ENCODE measurements around the gene PARP12. TPM values are rescaled to one million over a fixed set of nuclear protein-coding genes. Genes with fewer than 3 reads are reported as not detected.
A peak's percentile ranks its signal among the peaks of the same experiment; 100 is the strongest.

PARP12 gene
- total RNA-seq, 1 donor from 2014 or later: 31.5 TPM

DNA sequence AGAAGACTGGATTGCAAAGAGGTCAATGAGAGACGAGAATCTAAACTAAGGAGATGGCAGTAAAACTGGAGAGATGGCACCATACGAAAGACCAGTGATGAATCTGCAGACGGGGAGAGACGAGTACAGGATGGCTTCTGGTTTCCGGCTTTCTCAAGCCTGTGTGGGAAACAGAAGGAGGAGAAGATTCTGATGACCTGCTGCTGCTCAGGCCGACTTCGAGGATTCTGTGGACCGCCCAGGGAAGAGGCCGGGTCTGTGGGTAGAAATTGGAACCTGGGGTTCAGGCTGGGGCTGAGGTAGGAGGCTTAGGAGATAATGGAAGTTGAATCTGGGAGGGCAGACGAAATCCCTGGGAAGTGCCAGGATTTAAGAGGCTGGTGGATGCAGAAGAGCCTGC, 48.6 kb downstream of the PARP12 start:
- no peak for DNase-seq

DNA sequence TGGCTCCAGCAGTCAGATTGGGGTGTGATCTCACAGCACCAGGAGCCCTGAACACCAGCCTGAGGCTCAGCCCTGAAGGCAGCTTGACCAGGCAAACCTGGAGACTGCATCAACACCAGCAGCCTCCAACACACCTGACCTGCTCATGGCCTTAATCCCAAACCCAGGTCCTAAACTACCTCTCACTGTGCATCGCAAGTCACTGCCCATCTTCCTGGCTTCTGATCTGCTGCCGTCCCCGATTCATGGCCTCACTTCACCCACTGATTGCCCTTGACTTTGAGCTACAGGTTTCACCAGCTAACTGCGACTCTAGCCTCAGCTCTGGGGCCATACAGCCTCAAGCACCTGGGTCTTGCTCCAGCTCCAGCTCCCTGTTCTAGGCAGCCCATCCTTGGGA, 49.1 kb downstream of the PARP12 start:
- no peak for DNase-seq

DNA sequence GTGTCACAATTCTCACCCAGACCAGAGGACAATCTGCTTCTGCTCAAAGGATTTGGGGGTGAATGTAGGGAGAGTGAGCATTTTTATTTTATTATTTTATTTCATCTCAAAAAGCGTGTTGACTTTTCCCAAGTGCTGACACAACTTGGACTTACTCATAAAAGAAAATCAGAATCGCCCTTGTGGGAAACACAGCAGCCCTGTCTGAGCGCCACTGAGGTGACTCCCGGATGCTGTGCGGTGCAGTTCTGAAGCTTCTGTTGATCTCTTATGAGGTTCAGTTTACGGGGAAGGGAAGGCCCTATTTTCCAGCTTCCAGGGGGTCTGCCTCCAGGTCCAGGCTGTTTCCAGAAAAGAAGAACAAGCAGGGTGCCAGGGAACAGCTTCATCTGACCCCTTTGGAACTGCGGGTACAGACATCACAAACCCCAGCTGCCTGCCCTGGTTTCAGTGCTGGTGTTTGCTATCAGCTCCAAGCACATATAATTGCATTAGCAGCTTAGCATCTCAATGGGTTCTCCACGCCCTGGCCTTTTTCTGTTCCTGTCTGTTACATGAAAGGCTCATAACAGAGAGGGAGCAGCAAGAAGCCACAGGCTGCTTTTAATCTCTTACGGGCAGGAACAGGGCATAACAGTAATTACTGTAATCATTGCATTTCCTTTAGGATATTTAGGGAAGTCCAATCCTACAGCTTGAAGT, 52.4 kb downstream of the PARP12 start:
- no peak for DNase-seq

DNA sequence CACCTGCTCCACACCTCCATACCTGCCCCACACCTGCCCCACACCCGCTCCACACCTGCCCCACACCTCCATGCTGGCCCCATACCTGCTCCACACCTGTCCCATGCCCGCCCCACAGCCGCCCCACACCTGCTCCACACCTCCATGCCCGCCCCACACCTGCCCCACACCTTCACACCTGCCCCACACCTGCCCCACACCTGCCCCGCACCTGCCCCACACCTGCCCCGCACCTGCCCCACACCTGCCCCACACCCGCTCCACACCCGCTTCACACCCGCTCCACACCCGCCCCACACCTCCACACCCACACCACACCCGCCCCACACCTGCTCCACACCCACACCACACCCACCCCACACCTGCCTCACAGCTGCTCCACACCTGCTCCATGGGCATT, 53.0 kb downstream of the PARP12 start:
- no peak for DNase-seq

DNA sequence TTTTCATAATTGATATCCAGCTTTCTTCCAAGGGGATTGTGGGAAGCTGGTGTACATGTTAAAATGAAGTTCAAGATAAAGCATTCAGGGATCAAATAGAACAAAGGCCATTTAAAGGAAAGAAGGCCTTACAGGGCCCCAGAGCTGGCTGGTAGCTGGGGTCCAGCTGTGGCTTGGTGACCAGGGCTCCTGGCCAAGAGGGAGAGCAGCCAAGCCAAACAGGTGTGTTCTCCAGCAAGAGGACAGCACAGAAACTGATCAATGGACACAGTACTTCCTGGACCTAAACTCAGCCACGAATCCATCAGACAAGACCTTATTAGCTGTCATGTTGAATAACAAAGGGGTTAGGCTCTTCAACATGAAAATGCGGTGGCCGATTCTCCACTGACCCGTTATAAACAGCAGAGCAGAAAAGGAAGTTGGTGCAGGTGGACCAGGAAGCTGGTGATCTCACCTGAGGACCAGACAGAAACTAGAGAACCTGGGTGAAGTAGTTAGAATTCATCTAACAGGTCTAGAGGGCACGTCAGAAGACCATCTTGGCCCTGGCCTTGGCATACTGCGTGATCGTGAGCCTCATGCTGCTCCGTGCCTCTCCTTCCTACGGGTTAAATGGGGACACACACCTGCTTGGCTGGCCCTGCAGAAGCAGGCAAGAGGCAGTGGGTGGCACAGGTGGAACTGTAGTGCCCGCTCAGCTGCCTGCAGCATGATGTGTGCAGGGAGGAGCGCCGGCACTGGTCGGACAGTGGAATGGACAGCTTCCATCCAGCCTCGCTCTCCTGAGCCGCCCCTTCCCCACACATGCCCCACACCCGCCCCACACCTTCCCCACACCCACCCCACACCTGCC, 53.8 kb downstream of the PARP12 start:
- no peak for DNase-seq

DNA sequence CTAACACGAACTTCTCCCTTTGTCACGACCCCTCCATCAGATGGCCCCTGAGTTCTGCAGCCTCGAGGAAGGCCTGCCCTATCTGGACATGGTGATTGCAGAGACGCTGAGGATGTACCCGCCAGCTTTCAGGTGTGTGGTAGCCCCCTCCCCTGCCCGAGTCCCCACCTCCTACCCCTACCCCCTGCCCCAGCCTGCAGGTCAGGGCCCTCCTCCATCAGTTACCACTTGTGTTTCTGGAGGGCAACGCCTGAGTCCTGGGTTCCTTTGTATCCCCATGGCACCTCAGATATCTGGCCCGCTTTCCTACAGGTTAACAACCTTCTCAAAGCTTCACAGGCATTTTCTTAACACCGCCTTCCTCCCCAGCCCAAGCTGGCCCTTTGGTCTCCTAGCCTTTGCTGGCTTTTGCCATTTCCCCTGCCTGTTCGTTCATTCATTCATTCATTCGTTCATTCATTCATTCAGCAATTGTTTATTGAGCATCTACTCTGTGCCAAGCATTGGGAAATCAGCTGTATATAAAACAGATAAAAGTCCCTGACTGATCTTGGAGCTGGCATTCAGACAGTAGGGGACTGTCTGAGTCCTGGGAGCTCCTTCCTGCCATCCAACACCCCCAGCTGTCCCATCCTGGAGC, 55.6 kb downstream of the PARP12 start:
- DNase-seq: no peak

DNA sequence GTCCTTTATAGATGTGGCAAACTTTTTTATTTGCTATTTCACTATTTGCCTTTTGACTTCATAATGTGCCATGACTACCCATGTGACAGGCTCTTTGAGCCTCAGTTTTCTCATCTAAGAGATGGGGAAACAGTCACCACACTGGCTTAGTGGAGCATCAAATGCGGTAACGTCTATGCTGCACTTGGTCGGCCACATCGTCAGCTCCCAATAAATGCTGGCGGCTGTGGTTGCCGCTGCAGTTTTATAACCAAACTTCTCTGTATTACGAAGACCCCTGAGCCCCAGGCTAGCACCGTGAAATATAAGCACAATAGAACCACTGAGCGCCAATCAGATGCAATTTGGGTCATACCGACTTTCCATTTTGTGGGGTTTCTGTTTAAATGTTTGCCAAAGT, 56.2 kb downstream of the PARP12 start:
- DNase-seq: no peak

DNA sequence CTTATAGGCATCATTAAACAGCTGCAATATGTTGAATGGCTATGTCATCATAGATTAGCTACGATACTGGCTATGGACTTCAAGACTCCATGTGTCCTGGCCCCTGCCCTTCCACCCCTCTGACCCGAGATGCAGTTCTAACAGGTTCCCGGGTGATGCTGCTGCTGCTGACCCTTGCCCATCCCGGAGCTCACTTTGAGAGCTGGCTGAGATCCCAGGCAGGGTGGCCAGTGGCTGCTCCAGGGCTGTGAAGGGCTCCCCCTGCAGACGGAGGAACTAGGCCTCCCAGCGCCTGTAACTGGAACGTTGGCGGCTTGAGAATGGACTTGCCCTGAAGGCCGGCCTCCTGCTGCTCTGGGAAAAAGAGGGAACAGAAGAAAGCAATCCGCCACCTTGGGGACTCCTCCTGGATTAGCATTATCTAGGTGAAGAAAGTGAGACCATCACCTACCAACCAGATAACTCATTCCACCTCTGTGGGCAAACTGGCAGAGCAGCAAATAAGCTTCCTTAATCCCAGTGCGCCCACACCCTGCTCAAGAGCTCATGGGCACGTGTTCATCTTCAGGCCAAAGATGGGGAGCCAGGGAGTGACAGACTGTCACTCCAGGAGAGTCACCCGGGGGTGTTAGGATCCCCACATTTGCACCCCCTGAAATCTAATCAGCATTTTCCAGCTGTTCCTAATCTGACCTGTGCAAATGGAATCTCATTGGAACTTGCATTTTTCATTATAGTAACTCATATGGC, 56.8 kb downstream of the PARP12 start:
- no peak for DNase-seq

DNA sequence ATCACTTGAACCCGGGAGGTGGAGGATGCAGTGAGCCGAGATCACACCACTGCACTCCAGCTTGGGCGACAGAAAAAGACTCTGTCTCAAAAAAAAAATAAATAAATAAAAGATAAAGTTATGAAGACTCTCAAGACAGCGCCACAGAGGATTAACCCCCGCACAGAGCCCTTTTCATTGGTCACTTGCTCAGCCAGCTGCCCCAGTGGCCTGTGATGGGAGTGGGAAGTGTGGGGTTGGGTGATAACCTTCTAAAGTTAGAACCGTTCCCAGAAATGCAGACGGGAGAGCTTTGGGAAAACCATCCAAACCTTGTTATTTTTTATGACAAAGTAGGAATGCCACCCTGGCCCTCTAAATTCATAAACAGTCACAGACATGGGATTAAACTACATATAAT, 57.4 kb downstream of the PARP12 start:
- no peak for DNase-seq

DNA sequence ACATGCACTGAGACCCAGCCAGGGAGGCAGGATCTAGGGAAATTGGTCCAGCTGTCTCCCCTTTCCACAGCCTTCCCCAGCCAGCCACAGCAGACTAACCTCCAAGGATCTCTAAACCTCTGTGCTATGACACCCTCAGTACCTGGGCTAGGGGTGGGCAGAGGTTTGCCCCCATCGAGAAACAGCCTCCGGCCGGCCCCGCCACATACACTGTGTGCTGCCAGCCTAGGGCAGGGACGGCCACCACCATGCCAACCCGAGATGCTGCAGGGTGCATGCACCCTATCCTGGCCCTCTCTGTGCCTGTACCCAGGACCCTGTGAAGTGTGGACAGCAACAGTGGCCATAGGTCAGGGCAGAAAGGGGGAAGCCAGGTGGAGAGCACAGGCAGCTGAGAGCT, 58.1 kb downstream of the PARP12 start:
- no peak for DNase-seq

DNA sequence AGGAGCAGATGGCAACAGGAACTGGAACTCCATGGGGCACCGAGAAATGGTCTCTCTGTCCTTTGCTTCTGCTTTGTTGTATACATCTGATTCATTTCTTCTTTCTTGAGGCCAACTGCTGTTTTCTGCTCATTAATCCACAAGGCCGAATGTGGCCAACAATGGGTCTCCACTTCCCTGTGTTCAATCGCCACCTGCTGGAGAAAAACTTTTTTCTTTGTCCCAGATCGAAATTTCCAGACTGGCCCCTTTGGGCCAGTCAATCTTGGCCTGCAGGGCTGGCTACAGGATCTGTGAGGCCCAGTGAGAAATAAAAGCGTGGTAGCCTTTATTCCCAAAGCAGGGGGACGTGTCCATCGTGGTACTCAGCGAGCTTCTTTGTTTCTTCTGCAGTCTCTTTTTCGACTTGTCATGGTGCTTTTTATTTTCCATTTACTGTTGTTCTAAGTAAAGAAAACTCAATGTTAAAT, 58.8 kb downstream of the PARP12 start:
- DNase-seq: peak; percentile 44

DNA sequence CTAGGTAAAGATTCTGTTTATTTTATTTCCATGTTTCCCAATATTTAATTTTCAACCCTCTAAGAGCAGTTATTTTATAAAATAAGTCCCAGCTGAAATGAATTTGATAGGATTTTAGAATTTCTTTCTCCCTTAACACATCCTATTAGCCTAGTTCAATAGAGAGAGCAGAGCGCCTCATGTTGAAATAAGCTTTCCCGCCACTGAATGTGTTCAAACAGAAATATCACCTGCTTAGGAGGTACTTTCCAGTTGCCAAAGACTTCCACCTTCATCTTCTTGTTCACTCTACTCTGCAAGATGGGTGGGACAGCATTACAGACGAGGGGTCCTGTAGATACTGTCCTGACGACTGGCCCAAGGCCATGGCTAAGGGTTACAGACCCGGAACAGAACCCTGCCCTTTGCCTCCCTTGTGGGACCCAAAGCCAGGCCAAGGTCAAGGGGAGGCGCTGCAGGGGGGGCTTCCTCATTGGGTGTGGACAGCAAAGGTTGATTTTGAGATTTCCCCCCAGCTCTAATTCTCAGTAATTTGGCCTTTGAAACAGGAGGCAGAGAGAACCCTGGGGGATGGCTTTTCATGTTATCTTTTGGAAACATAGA, 62.0 kb downstream of the PARP12 start:
- DNase-seq: no peak

DNA sequence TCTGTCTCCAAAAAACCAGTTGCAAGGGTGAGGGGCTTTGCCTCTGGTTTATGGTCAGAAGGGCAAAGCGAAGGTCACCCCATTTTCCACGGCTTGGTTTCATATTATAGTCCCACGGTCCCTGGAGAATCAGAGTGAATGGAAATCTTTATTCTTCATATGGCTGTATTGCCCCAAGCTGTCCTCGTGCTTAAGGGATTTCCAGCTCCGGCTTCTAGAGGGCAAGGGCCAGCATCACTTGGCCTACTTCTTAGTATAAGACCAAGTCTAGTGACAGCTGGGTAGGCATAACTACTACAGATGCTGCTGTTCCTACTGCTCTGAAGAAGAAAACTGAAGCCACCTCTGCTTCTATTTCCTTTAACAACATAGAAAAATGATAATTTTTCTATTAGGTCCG, 63.2 kb downstream of the PARP12 start:
- no peak for DNase-seq

DNA sequence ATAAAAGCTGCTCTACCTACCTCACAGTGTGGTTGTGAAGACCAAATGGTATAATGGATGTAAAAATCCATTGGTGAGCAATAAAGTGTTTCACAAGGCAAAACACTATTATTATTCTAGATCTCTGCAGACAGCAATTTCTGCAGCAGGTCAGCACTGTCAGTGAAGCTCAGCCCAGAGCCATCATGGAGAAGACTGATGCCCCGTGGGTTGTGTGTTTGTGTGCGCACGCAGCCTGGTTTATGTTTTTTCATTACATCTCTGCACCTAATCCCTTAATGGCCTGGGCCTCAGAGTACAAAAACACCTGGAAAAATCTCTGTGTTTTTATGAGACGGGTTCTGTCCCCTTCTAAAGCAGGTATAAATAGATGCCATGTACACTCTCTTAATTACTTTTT, 64.2 kb downstream of the PARP12 start:
- no peak for DNase-seq

DNA sequence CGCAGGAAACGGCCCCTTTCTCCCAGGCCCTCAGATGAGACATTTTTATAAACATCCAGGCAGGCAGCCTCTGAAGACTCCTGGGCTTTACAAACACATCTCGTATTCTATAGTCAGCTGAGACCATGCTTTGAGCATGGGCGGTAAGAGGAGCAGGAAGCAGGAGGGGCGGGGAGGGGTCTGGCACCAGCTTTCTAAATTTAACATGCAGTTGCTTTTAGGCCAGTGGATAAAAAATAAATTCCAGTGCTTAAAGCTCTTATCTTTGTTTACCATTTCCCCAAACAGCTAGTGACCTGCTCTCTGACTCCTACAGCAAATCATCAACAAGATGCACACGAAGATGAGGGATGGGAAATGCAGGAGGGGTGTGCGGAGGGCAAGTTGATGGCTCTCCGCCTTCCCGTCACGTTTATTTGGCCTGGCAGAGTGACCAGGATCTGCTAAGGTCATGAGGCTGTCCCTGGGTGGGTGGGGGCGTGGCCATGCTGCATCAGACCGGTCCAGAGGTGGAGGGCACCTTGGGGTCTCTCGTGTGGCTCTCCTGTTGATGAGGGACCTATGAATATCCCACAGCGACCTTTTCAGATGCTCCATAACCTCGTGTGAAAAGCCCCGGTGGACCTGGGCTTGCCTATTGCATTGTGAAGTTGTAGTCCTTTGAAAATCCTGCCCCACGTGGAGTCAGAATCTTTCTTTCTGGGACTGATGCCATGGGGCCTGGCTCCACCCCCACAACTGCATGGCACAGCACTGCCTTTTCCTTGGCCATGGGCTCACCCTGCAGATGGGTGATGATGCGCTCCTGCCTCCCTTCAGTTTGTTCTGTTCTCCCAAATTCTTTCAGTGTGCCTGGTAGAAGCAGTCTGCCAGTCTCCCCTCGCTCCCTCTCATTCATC, 67.5 kb downstream of the PARP12 start:
- DNase-seq: peak; percentile 48

DNA sequence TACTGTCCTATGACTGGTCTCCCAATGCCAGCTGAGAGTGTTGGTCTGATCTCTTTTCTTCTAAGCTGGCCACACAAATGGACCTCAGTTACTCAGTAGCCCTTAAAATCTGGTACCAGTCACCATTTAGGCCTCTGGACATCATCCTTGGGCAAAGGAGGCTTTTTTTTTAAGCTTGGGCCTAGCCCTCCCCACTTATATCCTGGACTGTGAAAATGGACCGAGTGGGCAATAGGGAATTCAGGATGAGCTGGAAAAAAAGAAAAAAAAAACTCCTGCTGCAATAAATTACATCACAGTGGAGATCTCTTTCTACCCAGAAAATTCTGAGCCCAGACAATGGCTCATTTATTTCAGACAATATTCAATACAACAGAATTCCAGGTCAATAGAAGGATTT, 68.4 kb downstream of the PARP12 start:
- DNase-seq: no peak

DNA sequence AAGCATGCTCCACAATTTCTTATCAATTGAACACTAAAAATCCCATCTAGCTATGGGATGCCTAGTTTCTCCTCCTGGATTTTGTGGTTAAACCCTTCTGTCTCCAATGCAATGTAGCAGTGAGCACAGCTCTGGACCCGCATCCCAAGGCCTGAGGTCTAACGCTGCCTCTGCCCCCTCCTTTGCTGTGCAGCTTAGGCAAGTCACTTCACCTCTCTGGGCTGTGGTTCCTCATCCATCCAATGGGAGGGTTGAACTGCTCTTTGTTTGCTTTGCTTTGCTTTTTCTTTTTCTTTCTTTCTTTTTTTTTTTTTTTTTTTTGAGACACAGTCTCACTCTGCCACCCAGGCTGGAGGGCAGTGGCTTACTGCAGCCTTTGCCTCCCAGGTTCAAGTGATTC, 69.2 kb downstream of the PARP12 start:
- DNase-seq: no peak

DNA sequence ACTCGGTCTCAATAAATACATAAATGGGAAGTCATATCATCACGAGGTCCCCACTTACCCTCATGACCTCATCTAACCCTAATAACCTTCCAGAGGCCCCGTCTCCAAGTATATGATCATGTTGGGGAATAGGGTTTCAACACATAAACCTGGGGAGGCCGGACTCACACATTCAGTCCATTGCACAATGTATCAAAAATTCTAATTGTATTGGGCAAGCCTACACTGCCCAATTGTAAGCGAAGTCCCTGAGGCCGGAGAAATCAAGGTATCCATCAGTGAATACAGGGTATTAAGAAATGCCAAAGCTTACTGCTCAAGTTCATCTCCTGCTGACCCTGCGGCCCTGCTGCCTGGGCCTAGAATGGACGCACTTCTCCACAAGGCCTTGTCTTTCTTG, 69.6 kb downstream of the PARP12 start:
- DNase-seq: no peak

DNA sequence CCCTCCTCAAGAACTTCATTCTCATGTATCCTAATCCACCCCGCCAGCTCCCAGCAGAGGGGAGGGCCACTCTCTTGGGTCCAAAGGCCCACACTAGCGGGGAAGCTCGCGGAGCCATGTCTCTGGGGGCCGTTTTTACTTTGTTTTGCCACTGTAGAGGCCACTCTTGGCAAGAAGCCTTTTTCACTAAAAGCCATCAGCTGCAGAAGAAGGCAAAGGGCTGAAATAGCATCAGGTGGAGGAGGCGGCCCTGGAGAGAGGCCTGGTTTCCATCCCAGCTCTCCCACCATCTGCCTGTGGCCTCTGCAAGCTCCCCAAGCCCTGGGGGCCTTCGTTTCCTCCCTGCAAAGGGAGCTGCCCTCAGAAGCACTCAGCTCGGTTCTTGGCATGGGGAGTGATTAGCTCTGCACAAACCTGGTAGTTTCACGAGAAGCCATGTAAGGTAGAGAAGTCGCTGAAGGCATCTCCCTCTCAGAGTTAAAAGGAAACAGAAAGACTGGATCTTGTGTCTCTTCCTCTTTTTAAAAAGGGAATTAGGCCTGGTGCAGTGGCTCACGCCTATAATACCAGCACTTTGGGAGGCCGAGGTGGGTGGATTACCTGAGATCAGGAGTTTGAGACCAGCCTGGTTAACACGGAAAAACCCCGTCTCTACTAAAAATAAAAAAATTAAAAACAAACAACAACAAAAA, 70.3 kb downstream of the PARP12 start:
- no peak for DNase-seq

DNA sequence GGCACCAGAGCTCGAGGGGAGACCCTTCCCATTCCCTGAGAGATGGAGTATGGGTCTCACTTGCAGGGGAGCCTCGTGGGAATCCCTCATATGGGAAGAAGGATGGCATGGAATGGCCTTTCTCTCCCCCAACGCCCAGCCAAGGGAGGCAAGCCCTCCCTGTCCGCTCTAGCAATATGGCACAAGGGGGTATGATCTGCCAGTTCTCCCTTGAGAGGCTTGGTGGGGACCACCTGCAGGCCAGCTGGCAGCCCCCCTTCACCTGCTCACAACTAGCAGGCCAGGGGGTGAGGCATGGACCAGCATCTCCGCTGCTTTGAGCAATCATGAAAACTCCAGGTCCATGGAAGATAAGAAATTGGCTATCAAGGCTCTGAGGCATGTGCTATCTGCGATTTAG, 70.8 kb downstream of the PARP12 start:
- DNase-seq: no peak

Data from tongue (tissue), 2 donors.